ENCODE measurements around the gene IFNA2. TPM values are rescaled to one million over a fixed set of nuclear protein-coding genes. Genes with fewer than 3 reads are reported as not detected.

Gene IFNA2
- total and polyA plus RNA-seq, 2 experiments from 2014 or later = not detected

- no peak for TF ChIP-seq REST (IDR thresholded peaks at IDR 0.05; ENCODE audit: unreplicated experiment)
- TF ChIP-seq JUNB (IDR thresholded peaks at IDR 0.05; ENCODE audit: unreplicated experiment) = no peak
- TF ChIP-seq ZNF114 (CRISPR knock-in tag; IDR thresholded peaks at IDR 0.05) = no peak
- no peak for TF ChIP-seq CTCF (conservative IDR thresholded peaks at IDR 0.05; ENCODE audit: low read depth in 2 of 2)
- no peak for TF ChIP-seq CREB1 (CRISPR knock-in tag; IDR thresholded peaks at IDR 0.05; ENCODE audit: low read depth)
- TF ChIP-seq EZH2phosphoT487 (IDR thresholded peaks at IDR 0.05; ENCODE audit: unreplicated experiment) = no peak
- TF ChIP-seq STAT1 (IDR thresholded peaks at IDR 0.05; ENCODE audit: unreplicated experiment) = no peak
Measured at GRCh38 chr9:21404146-21404545, 18.9 kb upstream of the IFNA2 start (continued).

GRCh38 chr9:21402386-21403251, 17.4 kb upstream of the IFNA2 start:
- no peaks in the 10 kb centered on the region; the same call in 1 of the 2 replicates for H3F3A ChIP-seq (replicated peaks; ENCODE audit: low read depth)
- Mint-ChIP-seq H3K27me3 (ENCODE audit: insufficient read depth, low read depth, poor library complexity) (peaks cover 19% of the 10 kb centered on the region), H3K4me1 (peaks cover 16% of the 10 kb centered on the region), H3K4me3 (peak overlapping the region; percentile 88), H3K9me3 (no peaks in the 10 kb centered on the region), H3K27ac (no peak overlapping the region), H3K36me3 (ENCODE audit: low read depth) (no peaks in the 10 kb centered on the region)
- H2AFZ ChIP-seq = peak overlapping the region; percentile 99
- no peaks in the 10 kb centered on the region for H3K79me2 ChIP-seq (replicated peaks; ENCODE audit: insufficient read depth)
- H3K27me3 ChIP-seq (ENCODE audit: insufficient read depth) = peaks cover 36% of the 10 kb centered on the region
- peak; percentile 98 for ATAC-seq
- no peaks in the 10 kb centered on the region for H3K36me3 ChIP-seq (ENCODE audit: insufficient read depth)
- peak; percentile 84 for DNase-seq (ENCODE audit: low spot score)
- H4K20me1 ChIP-seq (replicated peaks; ENCODE audit: insufficient read depth) = no peaks in the 10 kb centered on the region
- peaks cover 4% of the 10 kb centered on the region; the same call in 1 of the 2 replicates for H3K4me1 ChIP-seq (ENCODE audit: insufficient read depth)
- peak overlapping the region; percentile 89 for H3K4me3 ChIP-seq
- peak overlapping the region; percentile 95 for H3K4me2 ChIP-seq
- H3K9me2 ChIP-seq (ENCODE audit: insufficient read depth) = no peaks in the 10 kb centered on the region; the same call in 1 of the 2 replicates
- no peak overlapping the region for H3K27ac ChIP-seq (ENCODE audit: low read depth)
- TF ChIP-seq EZH2 (IDR thresholded peaks at IDR 0.05; ENCODE audit: low read depth, unreplicated experiment) (peak; percentile 41), CTCF (conservative IDR thresholded peaks at IDR 0.05; ENCODE audit: low read depth in 2 of 2) (peak; percentile 24 to 30), CREB1 (CRISPR knock-in tag; IDR thresholded peaks at IDR 0.05; ENCODE audit: low read depth) (no peak), ZNF114 (CRISPR knock-in tag; IDR thresholded peaks at IDR 0.05) (0 out of 2 replicates have a peak, but pooled peaks have one; percentile 58), JUNB (IDR thresholded peaks at IDR 0.05; ENCODE audit: unreplicated experiment) (no peak), REST (IDR thresholded peaks at IDR 0.05; ENCODE audit: unreplicated experiment) (no peak), EZH2phosphoT487 (IDR thresholded peaks at IDR 0.05; ENCODE audit: unreplicated experiment) (no peak), NANOG (IDR thresholded peaks at IDR 0.05; ENCODE audit: borderline replicate concordance) (no peak), ETS1 (IDR thresholded peaks at IDR 0.05) (no peak), ZNF331 (CRISPR knock-in tag; IDR thresholded peaks at IDR 0.05; ENCODE audit: low read depth) (no peak), STAT1 (IDR thresholded peaks at IDR 0.05; ENCODE audit: unreplicated experiment) (no peak), POLR2AphosphoS5 (IDR thresholded peaks at IDR 0.05; ENCODE audit: low read depth) (no peak)
